Endothelial cell of umbilical vein (primary cell): ENCODE data around the gene RPL41. TPM values are rescaled to one million over a fixed set of nuclear protein-coding genes. Genes with fewer than 3 reads are reported as not detected.

Experiments
- BruUV-seq: library from RNA; stranded (reverse); fragments of 400-500 nt; replicated peaks from 2 replicates; lab custom pipeline; 2021; lab: Mats Ljungman, UMichigan
- CTCF ChIA-PET: fragments of 300-600, 350-600 bp; sonication (Branson Sonifier 250); formaldehyde crosslinking; loops from one replicate; lab custom pipeline; 2021; ENCODE audit warnings: antibody characterized with exemption, inconsistent platforms; lab: Charles Lee
- POLR2A ChIA-PET: fragments of 300-600, 350-600 bp; sonication (Branson Sonifier 250); formaldehyde crosslinking; loops from one replicate; lab custom pipeline; 2021; ENCODE audit warnings: antibody characterized with exemption, inconsistent platforms; lab: Charles Lee
- DNase-seq: peaks from one replicate; pipeline ENCODE4 v3.0.0-alpha.2; 2011; ENCODE audit warnings: low read depth, low spot score
- FAIRE-seq: peaks from 2 replicates; lab custom pipeline; 2011; peaks lifted over from hg19 to GRCh38; lab: Jason Lieb, UNC
- H2AFZ ChIP-seq: 2 replicates; pipeline ENCODE4 v1.6.0; 2012; ENCODE audit warnings: low read depth, low read length, control low read depth, inconsistent platforms
- H3K27ac ChIP-seq: 2 replicates; pipeline ENCODE4 v1.5.1; 2011; ENCODE audit warnings: low read depth, mild to moderate bottlenecking, control low read depth, low read length, moderate library complexity; ENCODE audit not compliant: insufficient read depth
- H3K27me3 ChIP-seq, 2 experiments: 2 replicates each; pipeline versions ENCODE4 v1.6.0 to v1.6.1; 2011; ENCODE audit warnings: low read length in 2 of 2, mixed read lengths in 1 of 2; ENCODE audit not compliant: control insufficient read depth in 2 of 2, insufficient read depth in 2 of 2
- H3K36me3 ChIP-seq, 2 experiments: 2 replicates in 1 of 2; 3 replicates in 1 of 2; pipeline ENCODE4 v1.5.1; 2011; ENCODE audit warnings: low read length in 2 of 2, mild to moderate bottlenecking in 1 of 2, moderate library complexity in 1 of 2; ENCODE audit not compliant: control insufficient read depth in 2 of 2, insufficient read depth in 2 of 2; ENCODE audit errors: extremely low read depth in 1 of 2
- H3K4me1 ChIP-seq: 3 replicates; pipeline ENCODE4 v1.5.1; 2011; ENCODE audit warnings: mild to moderate bottlenecking, low read length; ENCODE audit not compliant: control insufficient read depth, insufficient read depth; ENCODE audit errors: extremely low read depth
- H3K4me2 ChIP-seq: 2 replicates; pipeline ENCODE4 v1.6.1; 2011; ENCODE audit warnings: low read length, control low read depth, mixed read lengths; ENCODE audit not compliant: insufficient read depth
- H3K4me3 ChIP-seq, 3 experiments: fragments of 200-600 bp in 1 of 3; sonication (generic), shearing (Covaris generic) in 1 of 3; replicated peaks in 1 of 3; 2 replicates each; pipeline ENCODE4 v1.5.1; 2011 to 2016; ENCODE audit warnings: control low read depth in 3 of 3, low read length in 3 of 3, mild to moderate bottlenecking in 2 of 3, inconsistent platforms in 1 of 3, low read depth in 1 of 3, moderate library complexity in 1 of 3; ENCODE audit not compliant: insufficient read depth in 1 of 3
- H3K79me2 ChIP-seq: 2 replicates; pipeline ENCODE4 v1.6.0; 2012; ENCODE audit warnings: low read length, inconsistent platforms; ENCODE audit not compliant: control insufficient read depth, insufficient read depth
- H3K9ac ChIP-seq: replicated peaks from 2 replicates; pipeline ENCODE3; 2011; ENCODE audit warnings: low read length, control low read depth; ENCODE audit not compliant: insufficient read depth; ENCODE audit errors: extremely low read depth
- H3K9me1 ChIP-seq: replicated peaks from 3 replicates; pipeline ENCODE4 v1.6.0; 2011; ENCODE audit warnings: mild to moderate bottlenecking, low read length; ENCODE audit not compliant: control insufficient read depth, insufficient read depth; ENCODE audit errors: extremely low read depth
- H3K9me3 ChIP-seq: replicated peaks from 2 replicates; pipeline ENCODE4 v1.5.1; 2012; ENCODE audit warnings: low read length, inconsistent platforms; ENCODE audit not compliant: control insufficient read depth, insufficient read depth
- H4K20me1 ChIP-seq: replicated peaks from 2 replicates; pipeline ENCODE3; 2011; ENCODE audit warnings: mild to moderate bottlenecking, low read length; ENCODE audit not compliant: control insufficient read depth, insufficient read depth; ENCODE audit errors: extremely low read depth
- CTCF ChIP-seq, 2 donors: IDR thresholded peaks; 1 replicate in 1 of 2; 2 replicates in 1 of 2; pipeline ENCODE4 v1.5.1; 2011; ENCODE audit warnings: low read length in 2 of 2, mild to moderate bottlenecking in 2 of 2, moderate library complexity in 2 of 2, control low read depth in 1 of 2, inconsistent platforms in 1 of 2, low read depth in 1 of 2; ENCODE audit not compliant: insufficient read depth in 1 of 2; ENCODE audit errors: extremely low read depth in 1 of 2
- EZH2 ChIP-seq: IDR thresholded peaks from 2 replicates; pipeline ENCODE4 v1.6.1; 2012; ENCODE audit warnings: borderline replicate concordance, low read depth, mild to moderate bottlenecking, moderate library complexity, low read length, inconsistent platforms; ENCODE audit not compliant: severe bottlenecking
- FOS ChIP-seq: IDR thresholded peaks from 2 replicates; pipeline ENCODE4 v1.6.1; 2011; ENCODE audit warnings: mild to moderate bottlenecking, low read length, moderate library complexity, borderline replicate concordance; ENCODE audit not compliant: insufficient read depth
- GATA2 ChIP-seq: IDR thresholded peaks from 2 replicates; pipeline ENCODE4 v1.7.0; 2011; ENCODE audit warnings: low read depth, mild to moderate bottlenecking, moderate library complexity, mixed read lengths, low read length; ENCODE audit not compliant: insufficient read length, insufficient read depth
- JUN ChIP-seq: IDR thresholded peaks from 2 replicates; pipeline ENCODE4 v1.6.1; 2011; ENCODE audit warnings: borderline replicate concordance, low read depth; ENCODE audit not compliant: insufficient read length, insufficient read depth
- MYC ChIP-seq: IDR thresholded peaks from one replicate; pipeline ENCODE4 v1.6.1; 2011; ENCODE audit warnings: mild to moderate bottlenecking, low read depth, low read length
- POLR2A ChIP-seq: IDR thresholded peaks from 2 replicates; pipeline ENCODE4 v1.6.1; 2012; ENCODE audit warnings: low read depth, mild to moderate bottlenecking, control low read depth, low read length
- POLR2AphosphoS5 ChIP-seq: IDR thresholded peaks from 2 replicates; pipeline ENCODE4 v1.6.1; 2012; ENCODE audit warnings: low read depth, mild to moderate bottlenecking, control low read depth, low read length, moderate library complexity; ENCODE audit not compliant: insufficient read depth
- dilution Hi-C: fragments of 300-500 bp; cut with MboI; formaldehyde crosslinking; loops from one replicate; pipeline ENCODE4 v1.15.0; 2019; ENCODE audit warnings: low sequenced_read_pairs; ENCODE audit not compliant: extremely low pct_ligation_motif_present
- intact Hi-C: fragments of 100-400 bp; cut with micrococcal nuclease; formaldehyde crosslinking; loops from one replicate; pipeline ENCODE4 v1.10.0; 2022
- polyA plus RNA-seq, 4 experiments: library from polyadenylated mRNA; depleted of rRNA in 3 of 4; stranded (reverse) in 3 of 4; unstranded in 1 of 4; fragments of >200 nt; gene quantifications; 2 replicates each; pipeline versions ENCODE4 v1.2.1 to v1.2.3, GENCODE V29; 2011 to 2012; ENCODE audit warnings: missing spikeins in 1 of 4
- total RNA-seq: library from RNA; stranded (reverse); gene quantifications from 2 replicates; pipeline ENCODE4 v1.2.3, GENCODE V29; 2021
- TF ChIP-seq, protein P1 (sequence below): IDR thresholded peaks from 2 replicates; pipeline ENCODE4 v1.6.1; 2011; ENCODE audit not compliant: insufficient read depth, insufficient read length

Gene RPL41
- total and polyA plus RNA-seq, 2 donors (not counting 3 experiments of a cell fraction or from before 2014, with no cell fraction given) = 3,212 to 9,990 TPM

GRCh38 chr12:56128670-56129205 lies 12.3 kb downstream of the RPL41 start:
- no peaks in the 10 kb centered on the region for H3K27me3 ChIP-seq
- ChIA-PET CTCF (interaction anchor here (0.9 to 3.1 kb wide), 14 partner anchors 8 to 390 kb away, joined by 3 to 40 read pairs (median 6); partner anchors contain the start of genes MYL6, MYL6B, RNF41 and SMARCC2), POLR2A (interaction anchor here (0.6 to 2.6 kb wide), 9 partner anchors 10 to 206 kb away, joined by 3 to 38 read pairs (median 6); partner anchors contain the start of genes MYL6, PA2G4, RNF41 and ZC3H10)
- H3K79me2 ChIP-seq = peaks cover 19% of the 10 kb centered on the region
- peak overlapping the region; percentile 63 to 75 (median 68) for H3K4me3 ChIP-seq
- H3K27ac ChIP-seq = peak overlapping the region; percentile 23
- peak; percentile 67 for FAIRE-seq
- H3K4me1 ChIP-seq = peaks cover 28% of the 10 kb centered on the region
- no peaks in the 10 kb centered on the region for H3K9me3 ChIP-seq
- H2AFZ ChIP-seq = peak overlapping the region; percentile 16
- TF ChIP-seq POLR2A (no peak), FOS (no peak), POLR2AphosphoS5 (no peak), JUN (no peak), EZH2 (no peak), GATA2 (no peak), CTCF (IDR thresholded peaks at IDR 0.05; ENCODE audit: extremely low read depth in 1 of 2, insufficient read depth in 1 of 2, low read depth in 1 of 2, low read length in 2 of 2) (no peak), MYC (no peak)
- TF ChIP-seq, protein P1, sequence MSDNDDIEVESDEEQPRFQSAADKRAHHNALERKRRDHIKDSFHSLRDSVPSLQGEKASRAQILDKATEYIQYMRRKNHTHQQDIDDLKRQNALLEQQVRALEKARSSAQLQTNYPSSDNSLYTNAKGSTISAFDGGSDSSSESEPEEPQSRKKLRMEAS = no peak
- no TSS peak for BruUV-seq
- peaks cover 9 to 28% of the 10 kb centered on the region in 2 experiments for H3K36me3 ChIP-seq
- intact Hi-C loops (loop anchor here (1.0 kb wide), 1 partner anchor 24 kb away; the partner anchor contains the start of gene MYL6B), dilution Hi-C loops (no loop called here)
- H3K4me2 ChIP-seq = peak overlapping the region; percentile 54
- no peaks in the 10 kb centered on the region for H4K20me1 ChIP-seq
- DNase-seq = peak; percentile 44
- H3K9ac ChIP-seq = peak overlapping the region; percentile 66
- H3K9me1 ChIP-seq = no peaks in the 10 kb centered on the region
